GM19035 (cell line): ENCODE results near the gene RNF151.

Experiments
- ATAC-seq: cut with Tn5 transposase; IDR thresholded peaks from one replicate; pipeline ENCODE4 v1.9.1; 2021; ENCODE audit not compliant: unreplicated experiment

Gene RNF151

DNA sequence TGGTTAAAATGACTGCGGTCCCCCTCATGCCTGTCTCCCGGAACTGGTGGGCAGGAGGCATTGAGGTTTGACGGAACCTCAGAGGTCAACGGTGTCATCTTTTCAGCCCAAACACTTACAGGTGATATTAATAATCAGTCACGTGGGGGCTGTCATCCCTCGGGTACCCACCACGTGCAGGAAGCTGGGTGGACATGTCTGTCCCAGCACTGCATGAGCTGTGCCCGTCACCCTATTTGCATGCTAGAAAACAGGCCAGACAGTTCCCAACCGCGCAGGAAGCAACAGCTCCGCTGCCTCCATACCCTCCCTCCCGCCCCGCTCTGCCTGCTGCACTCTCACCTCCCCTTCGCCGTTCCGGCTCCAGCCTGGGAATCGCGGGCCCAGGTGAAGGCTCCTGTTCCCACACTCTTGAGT, 24.5 kb downstream of the RNF151 start:
- no peak for ATAC-seq

DNA sequence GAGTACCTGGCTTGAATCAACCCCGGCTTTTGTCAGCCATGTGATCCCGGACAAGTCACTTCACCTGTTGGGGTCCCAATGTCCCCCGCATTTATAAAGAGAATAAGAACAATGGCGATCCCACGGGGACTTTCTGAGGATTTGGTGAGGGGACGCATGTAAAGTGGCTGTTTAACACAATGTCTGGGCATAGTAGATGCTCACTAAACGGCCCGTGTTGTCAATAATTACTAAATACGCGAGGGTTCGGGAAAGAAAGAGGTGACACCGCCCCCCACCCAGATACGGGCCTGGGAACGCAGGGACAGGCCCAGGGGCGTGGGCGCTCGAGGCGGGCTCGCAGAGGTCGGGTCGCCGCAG, 24.9 kb downstream of the RNF151 start:
- no peak for ATAC-seq

DNA sequence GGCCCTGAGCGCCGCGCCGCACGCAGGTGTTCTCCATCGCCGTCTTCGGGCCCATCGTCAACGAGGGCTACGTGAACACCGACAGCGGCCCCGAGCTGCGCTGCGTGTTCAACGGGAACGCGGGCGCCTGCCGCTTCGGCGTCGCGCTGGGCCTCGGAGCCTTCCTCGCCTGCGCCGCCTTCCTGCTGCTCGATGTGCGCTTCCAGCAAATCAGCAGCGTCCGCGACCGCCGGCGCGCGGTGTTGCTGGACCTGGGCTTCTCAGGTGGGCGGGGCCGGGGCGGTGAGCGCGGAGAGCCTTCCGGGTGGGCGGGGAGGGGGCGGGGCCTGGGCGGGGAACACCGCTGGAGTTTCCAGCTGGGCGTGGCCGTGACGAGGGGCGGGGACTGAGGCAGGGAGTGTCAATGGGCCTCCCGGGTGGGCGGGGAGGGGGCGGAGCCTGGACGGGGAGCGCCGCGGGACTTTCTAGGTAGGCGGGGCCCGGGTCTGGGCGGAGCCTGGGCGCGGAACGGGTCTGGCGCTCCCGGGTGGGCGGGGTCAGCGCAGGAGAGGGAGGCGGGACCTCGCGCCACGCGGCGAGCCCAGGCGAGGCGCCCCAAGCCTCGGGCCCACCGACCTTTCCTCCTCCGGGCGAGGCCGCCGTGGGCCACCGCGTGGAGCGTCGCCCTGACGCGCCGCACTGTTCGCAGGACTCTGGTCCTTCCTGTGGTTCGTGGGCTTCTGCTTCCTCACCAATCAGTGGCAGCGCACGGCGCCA, 25.5 kb downstream of the RNF151 start:
- ATAC-seq: peak; percentile 46

DNA sequence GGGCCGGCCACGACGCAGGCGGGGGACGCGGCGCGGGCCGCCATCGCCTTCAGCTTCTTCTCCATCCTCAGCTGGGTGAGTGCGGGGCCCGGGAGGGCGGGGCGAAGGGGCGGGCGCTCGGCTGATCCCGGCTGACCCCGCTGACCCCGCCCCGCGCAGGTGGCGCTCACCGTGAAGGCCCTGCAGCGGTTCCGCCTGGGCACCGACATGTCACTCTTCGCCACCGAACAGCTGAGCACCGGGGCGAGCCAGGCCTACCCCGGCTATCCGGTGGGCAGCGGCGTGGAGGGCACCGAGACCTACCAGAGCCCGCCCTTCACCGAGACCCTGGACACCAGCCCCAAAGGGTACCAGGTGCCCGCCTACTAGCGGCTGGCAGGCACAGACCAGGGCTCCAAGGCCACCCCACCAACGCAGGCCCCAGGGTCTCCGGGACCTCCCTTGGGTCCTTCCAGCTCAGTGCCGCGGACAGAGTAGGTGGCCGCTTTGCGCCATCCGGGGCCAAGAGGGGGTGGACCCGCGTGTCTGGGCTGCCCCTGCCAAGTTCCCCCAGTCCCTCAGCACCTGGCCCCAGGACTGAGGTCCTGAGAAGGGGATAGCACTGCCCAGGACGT, 26.2 kb downstream of the RNF151 start:
- ATAC-seq: no peak

DNA sequence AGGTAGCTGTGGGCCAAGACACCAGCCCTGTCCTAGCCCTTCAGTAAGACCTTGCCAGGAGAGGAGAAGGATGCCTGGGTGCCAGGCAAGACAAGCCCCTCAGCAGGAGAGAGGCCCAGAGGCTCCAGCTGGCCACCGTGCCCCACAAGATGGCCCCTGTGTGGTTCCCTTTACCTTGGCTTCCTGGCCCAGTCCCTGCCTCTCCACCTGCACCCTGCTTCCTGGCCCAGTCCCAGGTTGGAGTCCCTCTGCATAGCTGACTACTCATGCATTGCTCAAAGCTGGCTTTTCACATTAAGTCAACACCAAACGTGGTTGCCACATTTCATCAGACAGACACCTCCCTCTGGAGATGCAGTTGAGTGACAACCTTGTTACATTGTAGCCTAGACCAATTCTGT, 27.1 kb downstream of the RNF151 start:
- no peak for ATAC-seq

DNA sequence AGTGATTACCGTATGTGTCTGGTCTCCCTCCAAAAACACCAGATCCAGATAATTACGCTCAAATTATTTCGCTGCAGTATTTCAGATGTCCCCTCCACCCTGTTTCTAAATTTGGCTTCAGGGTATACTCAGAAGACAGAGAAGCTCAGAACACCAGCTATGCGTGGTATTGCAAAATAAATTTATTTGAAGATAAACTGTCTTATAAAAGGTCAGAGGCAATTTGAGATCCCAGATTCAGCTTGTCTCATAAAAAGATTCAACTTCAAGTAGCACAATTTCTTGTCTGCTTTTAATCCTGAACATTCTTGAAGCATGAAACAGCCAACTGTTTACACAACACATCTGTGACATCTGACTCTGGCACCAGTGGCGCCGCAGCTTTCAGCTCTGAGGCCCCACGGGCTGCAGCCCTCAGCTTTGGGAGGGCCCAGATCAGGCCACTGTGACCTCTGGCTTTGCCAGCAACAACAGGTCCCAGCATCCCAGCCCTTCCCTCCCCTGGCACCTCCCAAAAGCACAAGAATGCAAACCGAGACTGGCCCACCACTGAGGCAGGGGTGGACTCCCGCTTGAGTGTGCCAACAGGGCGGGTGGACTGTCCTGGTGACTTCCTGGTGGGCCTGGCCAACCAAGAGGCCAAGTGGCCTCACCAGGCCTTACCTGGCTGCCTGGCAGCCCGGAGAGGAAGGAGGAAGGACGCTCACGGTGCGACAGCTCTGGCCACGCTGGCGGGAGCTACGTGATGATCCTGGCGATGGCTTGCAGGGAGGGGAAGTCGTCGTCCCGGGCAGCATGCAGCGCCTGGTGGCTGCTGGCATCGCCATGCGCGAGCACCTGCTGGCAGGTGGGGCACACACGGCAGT, 31.1 kb downstream of the RNF151 start:
- no peak for ATAC-seq

DNA sequence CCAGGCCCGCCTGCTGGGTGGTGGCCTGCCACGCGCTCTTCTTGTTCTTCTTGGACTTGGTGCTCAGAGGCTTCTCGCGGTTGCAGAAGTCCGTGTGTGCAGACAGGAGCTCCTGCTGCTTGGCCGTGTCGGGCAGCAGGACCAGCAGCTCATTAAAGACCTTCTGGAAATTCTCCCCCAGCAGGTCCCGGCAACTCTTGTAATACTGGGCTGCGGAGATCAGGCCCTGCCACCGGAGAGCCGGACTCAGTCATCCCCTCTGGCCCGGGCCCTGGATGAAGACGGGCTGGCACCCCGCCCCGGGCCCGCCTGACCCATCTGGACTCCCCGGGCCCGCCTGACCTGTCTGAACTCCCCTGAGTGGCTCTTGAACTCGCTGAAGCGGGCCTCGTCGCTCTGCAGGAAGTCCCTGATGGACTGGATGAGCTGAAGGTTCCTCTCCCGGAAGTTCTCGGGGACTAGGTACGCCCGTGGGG, 31.7 kb downstream of the RNF151 start:
- ATAC-seq: no peak

DNA sequence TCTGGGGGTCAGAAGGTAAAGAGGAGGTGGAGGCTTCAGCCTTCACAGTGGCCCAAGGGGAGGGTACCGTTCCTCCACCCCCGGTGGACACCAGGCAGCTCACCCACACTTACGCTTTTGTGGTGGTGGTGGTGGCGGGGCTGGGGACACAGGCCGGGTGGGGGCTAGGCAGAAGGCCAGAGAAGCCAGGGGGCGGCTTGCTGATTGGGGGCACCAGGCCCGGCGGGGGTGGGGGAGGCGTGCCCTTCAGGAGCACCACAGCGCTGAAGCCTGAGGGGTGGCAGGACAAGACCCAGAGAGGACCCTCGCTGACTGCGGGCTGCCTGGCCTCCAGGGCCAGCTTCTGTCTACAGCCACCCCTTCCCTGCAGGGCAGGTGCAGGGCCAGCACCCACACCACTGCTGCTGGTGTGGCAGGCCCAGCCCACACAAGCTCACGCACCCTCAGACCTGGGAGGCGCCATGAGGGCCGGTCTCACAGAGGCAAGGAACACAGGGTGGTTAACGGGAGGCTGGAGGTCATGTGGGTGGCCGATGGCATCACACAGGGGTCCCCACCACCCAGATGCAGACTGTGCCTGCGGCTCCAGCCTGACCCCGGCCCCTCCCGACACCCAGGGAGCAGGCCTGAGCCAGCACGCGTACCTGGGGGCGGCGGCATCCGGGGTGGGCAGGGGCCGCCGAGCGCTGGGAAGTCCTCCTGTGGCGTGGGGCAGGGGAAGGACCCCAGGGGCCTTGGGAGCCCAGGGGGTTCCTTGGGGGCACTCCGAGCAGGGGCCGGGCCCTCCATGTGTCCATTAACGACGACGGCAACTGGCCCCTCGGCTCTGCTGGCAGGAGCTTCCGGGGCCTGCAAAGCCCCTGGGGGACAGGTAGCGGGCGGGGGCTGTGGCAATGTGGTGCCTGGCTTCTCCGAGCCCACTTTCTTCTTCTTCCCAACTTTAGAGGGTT, 32.5 kb downstream of the RNF151 start:
- no peak for ATAC-seq

DNA sequence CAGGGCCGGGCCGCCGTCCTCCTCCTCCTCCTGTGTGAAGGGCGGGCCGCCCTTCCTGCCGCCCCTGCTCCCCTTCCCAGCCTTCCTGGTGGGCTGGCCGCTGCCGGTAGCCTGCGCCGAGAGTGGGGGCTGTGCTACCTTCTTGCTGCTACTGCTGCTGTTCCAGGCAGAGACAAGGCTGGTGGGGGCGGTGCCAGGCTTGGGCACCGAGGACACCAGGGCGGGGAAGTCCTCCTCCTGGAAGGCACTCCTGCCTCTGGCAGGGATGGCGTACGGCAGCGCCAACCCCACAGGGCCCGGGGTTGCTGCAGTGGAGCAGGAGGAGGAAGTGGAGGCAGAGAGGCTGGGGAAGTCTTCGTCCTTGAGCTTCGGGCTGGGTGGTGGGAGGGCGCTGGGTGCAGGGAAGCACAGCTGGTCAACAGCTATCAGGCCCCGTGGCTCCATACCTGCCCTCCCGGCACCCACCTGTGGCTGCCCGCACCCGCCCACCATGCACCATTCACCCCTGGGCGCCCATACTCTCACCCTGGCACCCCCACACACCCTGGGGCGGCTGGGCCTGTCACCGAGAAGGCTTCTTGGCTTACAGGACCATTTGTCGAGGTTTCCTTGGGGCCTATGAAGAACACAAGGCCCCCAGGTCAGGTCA, 33.3 kb downstream of the RNF151 start:
- ATAC-seq: no peak

DNA sequence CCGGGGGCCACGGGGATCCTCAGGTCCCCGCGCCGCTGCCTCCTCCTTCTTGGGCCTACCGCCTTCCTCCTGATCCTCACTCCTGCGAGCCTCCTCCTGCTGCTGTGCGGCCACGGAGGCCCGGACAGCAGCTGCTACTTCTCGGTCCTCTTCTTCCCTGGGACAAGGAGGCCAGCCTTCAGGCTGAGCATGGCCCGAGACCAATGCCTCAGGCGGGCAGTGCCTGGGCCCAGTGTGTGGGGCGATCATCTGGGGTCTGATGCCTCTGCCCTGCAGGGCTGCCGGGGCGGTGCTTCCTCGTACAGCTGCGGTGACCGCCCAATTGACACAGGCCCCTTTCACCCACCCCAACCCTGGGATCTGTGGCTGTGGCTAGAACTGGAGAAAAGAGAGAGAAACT, 34.4 kb downstream of the RNF151 start:
- no peak for ATAC-seq

DNA sequence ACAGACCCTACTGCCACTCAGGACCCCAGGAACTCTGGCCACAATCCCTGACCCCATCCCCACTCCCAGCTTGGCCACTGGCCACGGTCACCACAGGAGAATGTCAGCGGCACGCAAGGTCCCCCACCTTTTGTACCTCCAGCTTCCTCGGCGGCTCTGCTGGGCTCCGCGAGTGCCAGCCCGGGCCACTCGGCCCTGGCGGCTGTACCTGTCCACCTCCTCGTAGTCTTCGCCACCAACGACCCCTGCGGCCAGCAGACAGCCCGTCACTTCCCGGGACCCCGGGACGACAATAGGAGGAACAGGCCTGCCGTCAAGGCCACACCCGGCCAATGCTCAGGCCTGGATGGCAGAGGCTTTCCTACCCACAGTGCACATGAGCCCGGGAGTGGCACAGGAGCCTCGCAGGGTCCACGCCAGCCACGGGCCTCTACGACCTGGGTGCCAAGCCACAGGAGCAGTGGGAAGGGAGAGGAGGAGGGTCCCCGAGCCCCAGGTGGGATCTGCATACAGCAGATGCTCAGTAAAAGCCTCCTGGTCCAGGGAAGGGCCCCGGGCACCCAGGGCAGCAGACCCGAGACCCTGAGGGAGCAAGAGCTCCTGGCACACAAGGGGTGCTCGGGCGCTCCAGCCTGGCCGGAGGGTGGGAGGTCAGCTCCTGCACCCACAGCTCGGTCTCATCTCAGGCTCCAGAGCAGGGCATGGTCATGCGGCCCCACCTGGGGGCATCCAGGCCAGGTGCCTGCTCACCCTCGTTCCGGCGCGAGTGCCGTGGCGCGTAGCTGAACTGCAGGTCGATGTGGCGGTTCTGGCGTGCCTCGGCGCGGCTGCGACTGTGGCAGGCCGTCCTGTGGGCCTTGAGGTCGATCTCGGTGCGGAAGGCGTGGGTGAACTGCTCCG, 35.0 kb downstream of the RNF151 start:
- ATAC-seq: no peak

DNA sequence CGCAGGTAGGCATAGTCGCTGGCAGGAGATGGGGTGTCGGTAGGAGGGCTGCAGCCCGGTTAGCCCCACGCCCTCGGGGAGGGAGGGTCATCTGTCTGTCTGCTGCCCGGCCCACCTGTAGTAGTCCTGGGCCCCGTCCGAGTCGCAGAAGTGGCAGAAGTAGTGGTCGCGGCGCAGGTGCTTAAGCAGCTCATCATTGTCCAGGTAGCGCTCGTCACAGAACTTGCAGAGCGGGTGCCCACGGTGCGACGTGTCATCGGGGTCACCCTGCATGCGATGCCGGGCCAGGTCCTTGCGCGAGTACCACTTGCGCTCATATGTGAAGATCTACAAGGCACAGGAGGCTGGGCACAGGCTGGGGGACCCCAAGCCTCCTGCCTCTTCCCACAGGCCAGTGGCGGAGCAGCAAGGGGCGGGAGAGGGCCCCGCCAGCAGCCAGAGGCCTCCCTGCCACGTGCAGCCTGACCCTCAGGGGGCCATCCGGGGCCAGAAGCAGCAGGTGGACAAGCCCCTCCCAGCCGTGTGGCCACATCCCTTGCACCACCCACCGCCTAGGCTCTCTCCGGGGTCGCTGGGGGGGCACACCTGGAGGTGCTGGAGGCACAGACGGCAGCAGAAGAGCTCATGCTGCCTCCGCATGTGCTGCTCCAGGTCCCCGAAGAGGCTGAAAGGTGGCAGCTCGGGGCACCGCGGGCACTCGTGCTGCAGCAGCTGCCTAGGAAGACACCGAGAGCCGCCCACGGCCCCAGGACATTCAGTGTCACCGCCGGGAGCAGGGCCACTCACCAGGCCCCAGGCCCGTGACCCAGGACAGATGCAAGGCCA, 36.0 kb downstream of the RNF151 start:
- ATAC-seq: no peak

DNA sequence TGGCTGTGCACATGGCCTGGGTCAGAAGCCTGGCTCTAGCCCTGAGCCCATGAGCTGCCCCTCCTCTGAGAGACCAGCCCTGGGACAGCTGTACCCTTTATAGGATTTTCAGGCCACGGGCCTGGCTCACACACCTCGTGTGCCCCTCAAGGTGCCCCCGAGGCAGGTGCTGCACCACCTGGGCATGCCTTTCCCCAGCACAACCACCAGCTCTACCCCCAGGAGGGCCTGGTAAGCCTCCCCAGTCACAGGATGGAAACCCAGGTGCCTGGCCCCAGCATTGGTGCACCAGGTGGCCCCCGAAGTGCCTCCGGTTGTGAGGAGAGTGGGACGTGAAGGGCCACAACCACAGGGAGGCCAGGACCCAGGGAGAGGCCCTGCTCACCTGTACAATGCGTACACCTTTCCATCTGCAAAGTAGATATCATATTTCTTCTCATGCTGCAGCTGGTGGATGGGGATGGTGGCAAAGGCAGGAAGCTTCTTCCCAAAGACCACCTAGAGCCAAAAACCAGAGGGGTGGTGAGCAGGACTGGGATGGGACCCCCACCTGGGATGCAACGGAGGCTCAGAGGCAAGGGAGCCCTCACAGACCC, 36.7 kb downstream of the RNF151 start:
- ATAC-seq: no peak

DNA sequence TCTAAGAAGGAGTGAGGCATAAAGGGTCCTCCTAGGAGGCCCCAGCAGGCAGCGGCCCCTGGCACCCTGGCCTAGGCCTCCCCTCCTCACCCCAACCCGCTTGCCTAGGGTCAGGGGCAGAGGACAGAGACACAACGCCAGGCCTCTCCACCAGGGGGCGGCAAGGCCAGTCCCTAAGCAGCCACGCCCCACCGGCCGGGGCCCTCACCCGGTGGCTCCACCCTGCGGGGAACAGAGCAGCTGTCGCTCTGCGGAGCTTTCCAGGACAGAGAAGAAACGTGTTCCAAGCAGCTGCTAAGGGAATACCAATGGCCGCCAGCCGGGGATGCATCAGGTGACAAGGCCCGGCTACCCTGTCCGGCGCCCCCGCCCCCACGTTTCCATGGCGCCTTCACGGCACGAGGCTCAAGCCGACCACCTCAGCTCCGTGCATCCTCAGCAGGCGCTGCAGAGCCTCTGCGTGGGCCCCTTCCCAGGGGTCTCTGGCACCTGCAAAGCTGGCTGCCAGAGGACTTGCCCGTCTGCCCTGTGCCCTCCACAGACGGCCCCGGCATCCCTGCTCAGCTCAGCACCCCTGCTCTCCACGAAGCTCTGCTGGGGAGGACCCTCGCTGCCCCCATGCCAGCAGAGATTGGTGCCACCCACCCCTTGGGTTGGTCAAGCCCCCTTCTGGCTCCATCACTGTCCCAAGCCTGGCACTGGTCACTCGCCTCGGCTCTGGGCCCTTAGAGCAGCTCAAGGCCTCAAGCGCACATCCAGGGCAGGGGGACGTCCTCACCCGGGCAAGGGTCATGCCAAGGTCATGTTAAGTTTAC, 37.4 kb downstream of the RNF151 start:
- no peak for ATAC-seq

DNA sequence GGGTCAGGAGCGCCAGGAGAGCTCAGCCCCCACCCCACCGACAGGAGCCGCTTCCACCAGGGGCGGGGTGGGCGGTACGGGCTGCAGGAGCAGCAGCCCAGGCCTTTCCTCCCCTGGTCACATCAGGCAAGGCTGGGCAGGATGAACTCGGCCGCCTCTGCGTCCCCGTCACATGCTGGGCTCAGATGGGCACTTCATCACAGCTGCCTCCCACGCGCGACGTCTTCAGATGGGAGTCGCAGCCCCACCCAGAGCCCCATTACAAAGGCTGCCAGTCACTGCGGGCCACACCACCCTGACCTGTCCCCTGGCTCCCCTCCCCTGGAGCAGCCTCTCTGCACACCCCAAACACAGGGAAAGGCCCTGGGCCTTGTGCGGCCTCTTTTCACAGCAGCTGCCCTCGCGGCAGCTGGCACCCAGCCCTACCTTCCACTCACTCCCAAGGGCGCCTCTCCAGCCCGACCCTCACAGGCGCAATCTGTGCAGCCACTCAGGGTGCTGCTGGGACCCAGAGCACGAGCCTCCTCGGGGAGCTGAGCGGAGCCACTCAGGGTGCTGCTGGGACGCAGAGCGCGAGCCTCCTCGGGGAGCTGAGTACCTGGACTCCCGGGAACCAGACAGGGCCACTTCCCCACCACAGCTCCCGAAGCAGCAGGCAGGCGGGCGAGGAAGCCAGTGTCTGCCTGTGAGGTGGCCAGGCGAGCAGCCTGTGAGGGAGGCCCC, 38.3 kb downstream of the RNF151 start:
- no peak for ATAC-seq

DNA sequence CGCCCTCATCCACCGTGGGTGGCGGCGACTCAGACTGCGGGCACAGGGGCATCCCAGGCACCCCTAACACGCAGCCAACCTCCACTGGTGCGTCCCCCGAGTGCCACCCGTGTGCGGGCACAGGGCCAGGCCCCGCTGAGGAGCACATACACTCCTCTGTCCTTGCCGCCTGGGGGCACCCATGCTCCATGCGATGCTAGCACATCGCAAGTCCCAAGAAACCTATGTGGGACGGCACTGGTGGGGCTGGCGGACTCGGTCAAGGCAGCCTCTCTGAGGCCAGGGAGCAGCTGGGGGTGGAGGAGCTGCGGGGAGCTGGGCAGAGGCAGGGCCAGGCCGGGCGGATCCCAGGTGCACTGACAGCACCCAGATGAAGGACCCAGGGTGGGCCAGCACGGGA, 39.0 kb downstream of the RNF151 start:
- ATAC-seq: no peak
